Hematopoietic multipotent progenitor cell (in vitro differentiated cells): ENCODE measurements around the gene APCDD1L. TPM values are rescaled to one million over a fixed set of nuclear protein-coding genes. Genes with fewer than 3 reads are reported as not detected.

Experiments used
- DNase-seq, 3 donors: peaks; one replicate each; pipeline ENCODE4 v3.0.0-alpha.2; 2011 to 2015; ENCODE audit warnings: low read depth in 2 of 3, low spot score in 2 of 3
- total RNA-seq: library from RNA; depleted of rRNA; stranded (reverse); fragments of >200 nt; gene quantifications from one replicate; pipeline ENCODE4 v1.2.3, GENCODE V29; 2012

Gene APCDD1L
- under 0.01 TPM for total RNA-seq

- no peak for DNase-seq
Observed at GRCh38 chr20:58515233-58516212, at the start of gene APCDD1L. Gene APCDD1L, minus strand, starts transcription at chr20:58515399. Its CDS starts 692 bp downstream, at chr20:58514707.

DNA sequence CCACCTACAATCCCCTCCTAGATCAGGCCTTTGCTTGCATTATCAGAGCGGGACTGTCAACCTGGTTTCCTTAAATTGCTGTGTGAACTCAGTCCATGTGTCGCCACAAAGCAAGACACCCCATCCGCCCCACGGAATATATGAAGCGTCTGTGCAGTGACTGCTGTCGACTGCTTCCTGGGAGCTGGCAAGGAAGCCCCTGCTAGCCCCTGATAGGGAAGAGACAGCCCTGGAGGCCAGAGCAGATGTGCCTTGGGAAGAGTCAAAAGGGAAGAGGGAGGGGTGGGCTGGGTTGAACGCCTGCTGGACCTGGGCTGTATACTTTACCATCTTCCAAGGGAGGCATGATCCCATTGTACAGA, 44.1 kb upstream of the APCDD1L start:
- no peak for DNase-seq

DNA sequence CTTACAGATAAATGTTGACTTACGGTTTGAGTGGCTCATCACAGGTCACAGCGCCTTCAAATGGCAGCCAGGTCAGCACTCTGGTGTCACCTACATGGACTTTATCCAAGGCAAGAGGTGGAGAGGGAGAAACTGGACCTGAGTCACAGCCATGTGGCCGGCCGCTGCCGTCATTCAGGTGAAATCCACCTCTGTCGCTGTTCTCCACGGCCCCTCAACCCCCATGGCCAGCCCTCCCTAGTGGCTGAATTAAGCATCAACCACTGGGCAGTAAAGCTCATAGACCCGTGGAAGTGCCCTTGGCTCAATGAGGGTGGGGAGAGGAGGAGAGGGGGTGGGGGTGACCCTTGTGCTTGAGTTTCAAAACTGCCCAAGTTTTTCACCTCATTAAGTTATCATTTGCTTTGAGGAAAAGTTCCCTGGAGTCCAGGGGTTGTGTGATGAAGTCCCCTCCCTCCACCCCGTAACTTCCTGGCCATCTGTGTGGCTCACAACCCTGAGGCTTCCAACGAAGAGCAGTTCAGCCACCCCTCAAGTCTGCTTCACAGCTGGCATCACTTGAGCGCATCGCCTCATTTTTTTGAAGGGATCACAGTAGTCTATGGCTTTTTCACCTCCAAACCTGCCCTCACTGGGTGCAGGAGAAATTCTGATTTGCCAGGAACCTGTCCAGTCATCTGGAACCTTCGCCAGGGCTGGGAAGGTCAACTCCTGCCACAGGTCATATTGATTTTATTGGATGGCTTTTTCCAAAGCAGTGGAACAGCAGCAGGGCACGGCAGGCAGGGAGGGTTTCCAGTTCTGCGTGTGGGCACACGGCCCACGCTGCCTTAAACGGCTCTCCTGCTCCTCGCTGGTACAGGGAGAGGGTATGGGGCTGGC, 43.5 kb upstream of the APCDD1L start:
- no peak for DNase-seq

- no peak for DNase-seq
Observed at GRCh38 chr20:58557733-58558342, 42.6 kb upstream of the APCDD1L start.

DNA sequence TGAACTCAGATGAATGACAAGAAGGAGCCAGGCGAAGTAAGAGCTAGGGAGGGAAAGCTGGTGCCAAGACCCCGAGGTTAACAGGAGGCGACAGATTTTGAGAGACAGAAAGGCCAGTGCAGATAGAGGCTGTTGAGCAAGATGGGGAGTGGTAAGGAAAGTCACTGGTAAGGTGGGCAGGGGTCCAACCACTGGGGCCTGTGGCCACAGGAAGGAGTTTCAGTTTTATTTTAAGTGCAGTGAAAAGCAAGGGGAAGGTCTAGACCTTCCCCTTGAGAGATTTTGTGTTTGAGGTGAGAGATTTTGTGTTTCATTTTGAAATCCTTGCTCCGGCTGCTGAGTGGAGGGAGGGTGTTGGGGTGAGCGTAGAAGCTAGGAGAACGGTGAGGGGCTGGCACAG, 41.8 kb upstream of the APCDD1L start:
- DNase-seq: no peak

- no peak for DNase-seq
Observed at GRCh38 chr20:58555078-58555765, 40.0 kb upstream of the APCDD1L start.

DNA sequence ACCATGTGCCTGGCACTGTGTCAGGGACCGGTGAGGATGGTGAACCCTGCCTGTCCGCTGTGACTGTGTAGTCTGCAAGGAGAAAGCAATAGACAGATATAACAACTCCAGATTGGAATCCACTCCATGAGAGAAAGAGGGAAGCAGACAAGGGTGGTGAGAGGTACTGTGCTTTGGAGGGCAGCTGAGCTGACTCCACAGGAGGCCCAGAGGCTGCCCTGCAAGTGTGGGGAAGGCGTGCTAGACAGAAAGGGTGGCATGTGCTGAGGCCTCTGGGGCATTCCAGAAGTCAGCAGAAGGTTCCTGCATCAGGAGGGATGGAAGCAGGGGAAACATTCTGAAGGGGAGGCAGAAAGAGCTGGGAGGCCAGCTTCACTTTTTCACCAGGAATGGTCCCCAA, 39.3 kb upstream of the APCDD1L start:
- DNase-seq: no peak

GRCh38 chr20:58553841-58554240, 38.6 kb upstream of the APCDD1L start:
- DNase-seq: no peak

DNA sequence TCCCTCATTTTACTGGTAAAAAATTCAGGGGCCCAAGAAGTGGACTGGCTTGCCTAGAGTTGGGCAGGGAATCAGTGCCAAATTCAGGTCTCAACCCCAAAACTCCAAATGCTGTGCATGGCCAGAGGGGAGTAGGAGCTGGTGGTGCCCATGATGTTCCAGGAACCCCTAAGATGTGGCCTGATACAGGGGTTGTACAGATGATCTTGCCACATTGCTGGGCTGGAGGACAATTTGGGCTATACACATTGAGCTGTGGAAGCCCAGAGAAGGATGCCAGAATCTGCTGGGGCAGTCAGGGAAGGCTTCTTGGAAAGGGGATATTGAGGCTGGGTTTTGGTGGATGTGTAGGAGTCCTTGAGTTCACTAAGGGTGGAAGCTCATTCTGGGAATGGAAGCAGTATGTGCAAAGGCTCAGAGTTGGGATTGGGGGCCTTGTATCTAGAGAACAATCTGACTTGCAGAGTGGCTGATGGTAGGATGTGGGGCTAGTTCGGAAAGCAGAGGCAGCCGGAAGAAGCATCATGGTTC, 38.0 kb upstream of the APCDD1L start:
- DNase-seq: no peak

GRCh38 chr20:58552366-58552934, 37.3 kb upstream of the APCDD1L start:
- DNase-seq: no peak

DNA sequence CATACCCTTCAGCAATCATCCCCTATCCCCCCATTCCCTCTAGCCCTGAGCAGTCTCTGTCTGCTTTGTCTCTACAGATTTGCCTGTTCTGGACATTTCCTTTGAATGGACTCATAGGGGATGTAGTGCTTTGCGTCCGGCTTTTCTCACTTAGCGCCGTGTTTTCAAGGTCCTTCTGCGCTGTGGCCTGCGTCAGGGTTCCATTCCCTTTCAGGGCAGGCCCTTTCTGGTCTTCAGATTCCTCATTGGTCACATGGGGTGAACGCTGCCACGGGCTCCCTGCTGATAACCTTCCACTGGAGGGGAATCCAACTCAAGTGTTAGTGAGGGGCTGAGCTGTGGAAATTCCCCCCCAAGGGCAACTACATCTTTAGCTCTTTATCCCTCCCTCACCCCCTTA, 36.4 kb upstream of the APCDD1L start:
- no peak for DNase-seq

GRCh38 chr20:58550275-58551059, 35.3 kb upstream of the APCDD1L start:
- no peak for DNase-seq

DNA sequence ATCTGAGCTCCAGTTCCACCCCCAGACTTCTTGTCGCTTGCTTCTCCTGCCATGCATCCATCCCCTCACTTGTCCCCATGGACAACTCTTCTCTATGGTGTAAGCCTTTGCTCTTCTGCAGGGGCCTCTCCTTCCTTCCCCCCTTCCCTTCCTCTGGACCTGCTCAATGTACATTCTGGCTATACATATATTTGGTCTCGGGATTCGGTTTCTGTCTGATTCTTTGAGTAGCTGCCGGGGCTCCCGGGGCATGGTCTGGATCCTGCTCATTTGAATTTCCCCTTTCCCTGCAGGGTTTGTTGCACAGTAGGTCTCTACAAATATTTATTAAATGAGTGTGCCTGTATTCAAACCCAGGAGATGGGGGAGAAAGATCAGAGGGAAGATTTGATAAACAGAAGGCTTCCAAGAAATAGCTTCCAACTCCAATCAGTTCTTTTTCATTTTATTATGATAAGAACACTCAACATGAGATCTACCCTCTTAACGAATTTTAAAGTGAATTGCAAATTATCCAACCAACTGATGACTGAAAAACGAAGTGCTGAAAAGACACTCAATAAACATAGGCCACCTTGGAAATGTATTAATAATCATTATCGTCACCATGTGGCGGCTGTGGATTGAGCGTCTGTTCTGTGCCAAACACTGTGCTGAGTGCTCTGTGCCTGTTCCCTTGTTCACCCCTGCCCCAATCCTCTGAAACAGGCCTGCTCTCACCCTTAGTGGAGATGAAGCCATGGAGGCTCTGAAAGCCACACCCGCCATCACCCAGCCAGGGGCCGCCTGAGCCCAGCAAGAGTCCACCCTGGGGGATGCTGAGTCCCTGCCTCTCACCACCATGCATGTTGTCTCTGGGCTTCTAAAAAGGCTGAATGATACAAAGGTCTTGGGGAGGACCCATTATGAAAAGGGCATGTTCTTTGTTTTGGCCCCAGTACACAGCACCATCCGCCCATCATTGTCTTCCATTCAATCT, 34.3 kb upstream of the APCDD1L start:
- no peak for DNase-seq

DNA sequence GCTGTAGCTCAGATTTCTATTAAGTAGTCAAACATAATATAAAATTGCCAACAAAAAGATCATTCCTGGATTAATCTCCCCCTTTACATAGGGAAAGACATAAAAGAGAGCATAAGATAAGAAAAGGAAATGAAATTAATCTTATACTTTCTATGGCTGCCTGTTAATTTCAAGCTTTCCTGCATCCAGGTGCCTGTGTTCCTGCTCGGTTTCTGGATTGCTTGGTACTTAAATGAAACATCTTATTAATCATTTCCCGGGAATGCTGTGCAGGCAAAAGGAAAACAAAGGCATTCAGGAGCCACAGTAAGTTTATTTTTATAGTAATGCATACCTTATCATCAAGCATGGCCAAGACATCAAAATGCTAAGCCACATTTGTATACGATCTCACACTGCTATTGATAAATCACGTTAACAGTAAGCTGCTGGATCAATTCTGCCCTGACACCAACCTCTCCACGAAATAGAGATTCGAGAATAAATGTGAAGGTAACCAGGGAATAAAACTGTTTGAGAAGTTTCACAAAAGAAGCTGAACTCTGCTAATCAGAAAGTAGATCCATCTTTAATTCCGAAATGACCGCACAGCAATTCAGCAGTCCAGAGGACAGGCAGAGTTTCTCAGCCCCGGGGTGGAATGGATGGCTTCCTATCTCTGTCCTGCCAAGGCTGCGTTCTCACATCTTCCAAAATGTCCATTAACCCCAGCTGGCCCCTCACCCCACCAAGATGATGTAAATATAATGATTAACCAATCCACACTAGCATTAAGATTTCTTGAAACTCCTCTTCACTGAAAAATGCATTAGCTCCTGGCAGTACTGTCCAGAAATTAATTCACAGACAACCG, 32.6 kb upstream of the APCDD1L start:
- no peak for DNase-seq

DNA sequence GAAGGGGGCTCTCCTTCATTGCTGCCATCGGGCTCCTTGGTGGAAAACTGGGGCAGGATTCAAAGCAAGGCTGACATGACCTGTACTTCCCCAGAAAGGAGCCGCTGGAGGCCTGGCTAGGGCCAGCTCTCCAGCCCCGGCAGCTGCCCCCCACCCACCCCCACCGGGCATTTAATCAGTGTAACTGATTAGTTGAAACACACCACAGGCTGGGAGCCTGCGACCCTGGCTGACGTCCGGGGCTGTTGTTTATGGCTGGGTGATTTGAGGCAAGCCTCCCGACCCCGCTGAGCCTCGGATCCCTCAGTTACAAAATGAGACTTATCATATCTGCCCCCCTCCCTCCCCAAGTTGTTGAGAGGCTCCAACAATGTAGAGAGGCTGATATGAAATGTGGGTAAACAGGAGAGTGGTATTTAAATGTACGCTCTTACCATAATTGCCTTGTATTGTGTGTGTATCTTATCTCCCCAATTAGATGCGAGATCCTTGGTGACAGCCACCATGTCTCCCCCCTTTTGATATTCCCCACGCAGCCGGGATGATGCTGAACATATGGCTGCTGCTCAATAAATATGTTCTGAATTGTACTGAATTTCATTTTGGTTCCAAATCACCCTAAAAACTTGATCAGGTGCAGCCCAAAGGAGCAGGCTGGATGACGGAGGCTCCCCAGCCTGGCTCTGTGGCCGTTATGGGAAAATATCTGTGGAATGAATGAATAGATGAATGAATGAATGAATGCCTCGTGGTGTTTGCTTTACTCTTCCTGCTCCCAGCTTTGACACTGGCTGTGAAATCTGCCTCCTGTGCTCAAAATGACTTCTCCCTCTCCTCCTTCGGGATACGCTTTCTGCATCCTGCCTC, 31.8 kb upstream of the APCDD1L start:
- no peak for DNase-seq

DNA sequence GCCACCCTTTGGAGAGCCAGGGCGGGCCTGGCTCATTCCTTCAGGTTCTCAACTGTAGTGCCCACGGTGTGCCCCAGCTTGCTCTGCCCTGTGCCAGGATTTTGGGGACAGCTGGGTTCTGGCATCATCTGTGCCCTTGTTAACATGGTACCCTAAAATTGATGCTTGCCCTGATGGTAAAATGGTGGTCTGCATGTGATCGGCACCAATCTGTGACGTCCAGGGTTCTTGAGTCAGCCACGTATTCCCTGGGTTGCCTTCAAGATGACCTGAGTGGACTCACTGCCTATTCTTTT, 31.2 kb upstream of the APCDD1L start:
- DNase-seq: no peak
